ENCODE data around the gene AKT2. TPM values are rescaled to one million over a fixed set of nuclear protein-coding genes. Genes with fewer than 3 reads are reported as not detected.

Gene AKT2
- total RNA-seq, 1 experiment from 2014 or later: 182 TPM

DNA sequence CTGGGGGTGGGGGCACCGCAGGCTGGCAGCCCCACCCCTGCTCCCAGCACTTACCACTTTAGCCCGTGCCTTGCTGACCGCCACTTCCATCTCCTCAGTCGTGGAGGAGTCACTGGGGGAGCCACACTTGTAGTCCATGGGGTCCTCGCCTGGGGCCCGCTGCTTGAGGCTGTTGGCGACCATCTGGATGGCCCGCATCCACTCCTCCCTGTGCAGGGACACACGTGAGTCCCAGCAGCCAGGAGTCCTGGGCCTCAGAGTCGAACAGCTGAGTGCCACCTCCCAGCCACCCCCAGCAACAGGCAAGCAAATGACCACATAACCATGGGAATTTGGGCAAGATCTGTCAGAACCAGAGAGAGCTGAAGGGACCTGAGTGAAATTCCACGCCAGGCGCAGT, 42.7 kb downstream of the AKT2 start:
- H3K36me3 Mint-ChIP-seq (ENCODE audit: insufficient read depth, unreplicated experiment): peaks cover 23% of the 10 kb centered on the region
- no peaks in the 10 kb centered on the region for H3K9me3 Mint-ChIP-seq (ENCODE audit: low read depth, unreplicated experiment)
- CTCF ChIA-PET: interaction anchor here (0.7 kb wide), 2 partner anchors 98 to 184 kb away, joined by 4 to 5 read pairs; no protein-coding TSS in a partner anchor
- H3K27me3 Mint-ChIP-seq (ENCODE audit: unreplicated experiment): no peaks in the 10 kb centered on the region
- DNase-seq: no peak
- no TSS peak for BruUV-seq (replicated peaks)
- H3K4me1 Mint-ChIP-seq (ENCODE audit: low read depth, unreplicated experiment): no peaks in the 10 kb centered on the region
- H3K4me3 Mint-ChIP-seq (ENCODE audit: low read depth, unreplicated experiment): no peak overlapping the region
- intact Hi-C loops (cut with micrococcal nuclease; ENCODE audit: unreplicated experiment): no loop called here
- H3K27ac Mint-ChIP-seq (ENCODE audit: unreplicated experiment): no peak overlapping the region
- TF ChIP-seq, protein P1, sequence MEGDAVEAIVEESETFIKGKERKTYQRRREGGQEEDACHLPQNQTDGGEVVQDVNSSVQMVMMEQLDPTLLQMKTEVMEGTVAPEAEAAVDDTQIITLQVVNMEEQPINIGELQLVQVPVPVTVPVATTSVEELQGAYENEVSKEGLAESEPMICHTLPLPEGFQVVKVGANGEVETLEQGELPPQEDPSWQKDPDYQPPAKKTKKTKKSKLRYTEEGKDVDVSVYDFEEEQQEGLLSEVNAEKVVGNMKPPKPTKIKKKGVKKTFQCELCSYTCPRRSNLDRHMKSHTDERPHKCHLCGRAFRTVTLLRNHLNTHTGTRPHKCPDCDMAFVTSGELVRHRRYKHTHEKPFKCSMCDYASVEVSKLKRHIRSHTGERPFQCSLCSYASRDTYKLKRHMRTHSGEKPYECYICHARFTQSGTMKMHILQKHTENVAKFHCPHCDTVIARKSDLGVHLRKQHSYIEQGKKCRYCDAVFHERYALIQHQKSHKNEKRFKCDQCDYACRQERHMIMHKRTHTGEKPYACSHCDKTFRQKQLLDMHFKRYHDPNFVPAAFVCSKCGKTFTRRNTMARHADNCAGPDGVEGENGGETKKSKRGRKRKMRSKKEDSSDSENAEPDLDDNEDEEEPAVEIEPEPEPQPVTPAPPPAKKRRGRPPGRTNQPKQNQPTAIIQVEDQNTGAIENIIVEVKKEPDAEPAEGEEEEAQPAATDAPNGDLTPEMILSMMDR (IDR thresholded peaks at IDR 0.05; ENCODE audit: unreplicated experiment): no peak

DNA sequence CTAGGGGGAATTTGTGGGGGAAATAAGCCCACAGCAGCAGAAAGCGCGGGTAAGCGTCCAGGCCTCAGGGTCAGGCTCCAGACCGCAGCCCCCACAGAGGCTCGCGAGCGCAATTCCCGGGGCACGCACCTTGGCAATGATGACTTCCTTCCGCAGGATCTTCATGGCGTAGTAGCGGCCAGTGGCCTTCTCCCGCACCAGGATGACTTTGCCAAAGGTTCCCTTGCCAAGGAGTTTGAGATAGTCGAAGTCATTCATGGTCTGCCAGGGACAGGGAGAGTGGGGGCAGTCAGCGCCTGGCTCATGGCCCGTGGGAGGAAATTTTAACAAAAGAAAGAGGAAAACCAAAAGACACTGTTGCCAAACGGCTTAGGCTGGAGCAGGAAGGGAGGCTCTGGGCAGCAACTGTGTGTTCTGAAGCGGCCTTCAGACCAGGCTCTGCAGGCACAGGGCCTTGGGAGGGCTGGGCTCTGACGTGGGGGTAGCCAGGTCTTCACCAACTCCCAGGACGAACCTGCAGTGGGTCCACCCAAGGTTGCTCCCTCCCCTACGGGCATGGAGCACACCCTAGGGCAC, 43.2 kb downstream of the AKT2 start:
- no peak overlapping the region for H3K27ac Mint-ChIP-seq (ENCODE audit: unreplicated experiment)
- no peaks in the 10 kb centered on the region for H3K4me1 Mint-ChIP-seq (ENCODE audit: low read depth, unreplicated experiment)
- DNase-seq: no peak
- no TSS peak for BruUV-seq (replicated peaks)
- peaks cover 27% of the 10 kb centered on the region for H3K36me3 Mint-ChIP-seq (ENCODE audit: insufficient read depth, unreplicated experiment)
- no peaks in the 10 kb centered on the region for H3K9me3 Mint-ChIP-seq (ENCODE audit: low read depth, unreplicated experiment)
- no peak overlapping the region for H3K4me3 Mint-ChIP-seq (ENCODE audit: low read depth, unreplicated experiment)
- TF ChIP-seq, protein P1 (IDR thresholded peaks at IDR 0.05; ENCODE audit: unreplicated experiment): no peak
- CTCF ChIA-PET: no interaction called here
- intact Hi-C loops (cut with micrococcal nuclease; ENCODE audit: unreplicated experiment): no loop called here
- H3K27me3 Mint-ChIP-seq (ENCODE audit: unreplicated experiment): no peaks in the 10 kb centered on the region

DNA sequence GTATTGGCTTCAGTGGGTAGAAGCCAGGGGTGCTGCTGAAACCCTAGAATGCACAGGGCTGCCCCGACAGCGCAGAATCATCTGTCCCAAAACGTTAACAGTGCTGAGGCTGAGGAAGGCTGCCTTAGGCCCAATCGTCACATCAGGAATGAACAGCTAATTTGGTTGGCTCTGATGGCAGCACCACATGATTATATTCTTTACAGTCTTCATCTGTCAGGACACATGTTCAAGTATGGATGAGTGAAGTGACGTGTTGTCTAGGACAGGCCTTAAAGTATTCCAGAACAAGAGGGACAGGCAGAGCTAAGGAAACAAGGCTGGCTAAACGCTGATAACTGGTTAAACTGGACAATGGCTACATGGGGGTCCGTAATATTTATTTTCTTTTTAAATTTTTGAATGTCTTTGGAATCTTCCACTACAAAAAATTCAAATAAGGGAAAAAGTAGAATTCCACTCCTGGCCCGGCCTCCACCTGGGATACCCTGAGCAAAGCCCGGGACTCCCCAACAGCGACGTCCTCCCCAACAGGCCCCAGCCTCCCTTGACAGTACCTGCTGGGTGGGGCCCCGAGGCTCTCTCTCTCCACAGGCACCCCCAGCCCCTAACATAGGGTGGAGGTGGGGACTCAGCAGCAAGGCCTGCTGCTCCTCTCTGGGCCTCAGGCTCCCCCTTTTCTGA, 43.9 kb downstream of the AKT2 start:
- CTCF ChIA-PET: no interaction called here

DNA sequence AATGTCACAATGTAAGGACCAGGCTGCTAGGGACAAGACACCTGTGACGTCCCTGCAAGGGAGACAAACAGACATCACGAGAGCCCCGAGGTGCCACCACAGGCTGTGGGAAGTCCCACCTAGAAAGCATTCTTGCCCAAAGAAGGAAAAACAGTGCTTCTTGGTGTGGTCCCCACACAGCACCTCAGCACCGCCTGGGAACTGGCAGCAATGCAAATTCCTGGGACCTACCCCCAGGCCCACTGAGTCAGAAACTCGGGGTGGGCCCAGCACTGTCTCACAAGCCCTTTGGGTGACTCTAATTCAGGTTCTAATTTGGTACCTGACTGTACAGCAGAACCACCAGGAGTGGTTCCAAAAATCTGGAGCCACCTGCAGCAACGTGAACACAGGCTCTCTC, 44.8 kb downstream of the AKT2 start:
- Mint-ChIP-seq H3K9me3 (ENCODE audit: low read depth, unreplicated experiment) (no peaks in the 10 kb centered on the region), H3K4me3 (ENCODE audit: low read depth, unreplicated experiment) (no peak overlapping the region), H3K27ac (ENCODE audit: unreplicated experiment) (no peak overlapping the region), H3K4me1 (ENCODE audit: low read depth, unreplicated experiment) (no peaks in the 10 kb centered on the region), H3K27me3 (ENCODE audit: unreplicated experiment) (no peaks in the 10 kb centered on the region), H3K36me3 (ENCODE audit: insufficient read depth, unreplicated experiment) (peaks cover 34% of the 10 kb centered on the region)
- intact Hi-C loops (cut with micrococcal nuclease; ENCODE audit: unreplicated experiment): no loop called here
- CTCF ChIA-PET: no interaction called here
- DNase-seq: no peak
- BruUV-seq (replicated peaks): no TSS peak
- TF ChIP-seq, protein P1 (IDR thresholded peaks at IDR 0.05; ENCODE audit: unreplicated experiment): no peak

More for the DNA sequence above, 43.9 kb downstream of the AKT2 start:
- Mint-ChIP-seq H3K4me1 (ENCODE audit: low read depth, unreplicated experiment) (no peaks in the 10 kb centered on the region), H3K4me3 (ENCODE audit: low read depth, unreplicated experiment) (no peak overlapping the region), H3K36me3 (ENCODE audit: insufficient read depth, unreplicated experiment) (peaks cover 33% of the 10 kb centered on the region), H3K27ac (ENCODE audit: unreplicated experiment) (no peak overlapping the region), H3K9me3 (ENCODE audit: low read depth, unreplicated experiment) (no peaks in the 10 kb centered on the region), H3K27me3 (ENCODE audit: unreplicated experiment) (no peaks in the 10 kb centered on the region)
- intact Hi-C loops (cut with micrococcal nuclease; ENCODE audit: unreplicated experiment): no loop called here
- no TSS peak for BruUV-seq (replicated peaks)
- TF ChIP-seq, protein P1 (IDR thresholded peaks at IDR 0.05; ENCODE audit: unreplicated experiment): no peak
- DNase-seq: no peak
